ENCODE measurements around the gene NAA25. TPM values are rescaled to one million over a fixed set of nuclear protein-coding genes. Genes with fewer than 3 reads are reported as not detected.

NAA25 gene
- polyA plus RNA-seq, 1 of the 3 experiments (the other 2 are of a cell fraction), result 4.4 TPM

GRCh38 chr12:112115259-112116045, 6.9 kb upstream of the NAA25 start:
- no peak for DNase-seq
- Histone ChIP-seq H3K36me3 (replicated peaks in 1 of 2; ENCODE audit: control insufficient read depth in 1 of 2, insufficient read depth in 2 of 2, low read length in 1 of 2) (no peaks in the 10 kb centered on the region), H3K9me2 (no peaks in the 10 kb centered on the region), H3K4me2 (no peak overlapping the region), H3K27ac (ENCODE audit: low read depth in 2 of 2, low read length in 1 of 2) (no peak overlapping the region), H3K79me2 (ENCODE audit: insufficient read depth) (no peaks in the 10 kb centered on the region), H3K4me3 (ENCODE audit: low read depth in 2 of 2, low read length in 1 of 2) (no peak overlapping the region), H3K27me3 (ENCODE audit: insufficient read depth) (no peaks in the 10 kb centered on the region), H2AFZ (ENCODE audit: low read depth) (0 out of 2 replicates have a peak overlapping the region, but pooled peaks have one; percentile 99), H3K4me1 (ENCODE audit: control insufficient read depth in 1 of 2, insufficient read depth in 2 of 2, low read depth in 1 of 2, low read length in 1 of 2) (peaks cover 10 to 12% of the 10 kb centered on the region in 2 experiments; a peak in 2 of 4 replicates), H3F3A (replicated peaks; ENCODE audit: insufficient read depth) (peaks cover 12% of the 10 kb centered on the region), H4K20me1 (ENCODE audit: insufficient read depth) (no peaks in the 10 kb centered on the region), H3K9ac (no peak overlapping the region), H3K9me3 (no peaks in the 10 kb centered on the region)
- ChIA-PET CTCF (no interaction called here), POLR2A (interaction anchor here (2.3 kb wide), 1 partner anchor 8 kb away, joined by 11 read pairs; no protein-coding TSS in a partner anchor)
- no peak for TF ChIP-seq RFX5 (IDR thresholded peaks at IDR 0.05; ENCODE audit: low read length)
- no peak for TF ChIP-seq GATA2 (CRISPR knock-in tag; IDR thresholded peaks at IDR 0.05)
- no peak for TF ChIP-seq USF1 (IDR thresholded peaks at IDR 0.05; ENCODE audit: borderline replicate concordance, low read depth)
- no peak for TF ChIP-seq FOXJ3 (CRISPR knock-in tag; IDR thresholded peaks at IDR 0.05)
- TF ChIP-seq FOSL2 (IDR thresholded peaks at IDR 0.05; ENCODE audit: borderline replicate concordance, low read depth), result no peak
- TF ChIP-seq MAX (IDR thresholded peaks at IDR 0.05; ENCODE audit: low read depth), result no peak
- no peak for TF ChIP-seq CHD2 (IDR thresholded peaks at IDR 0.05; ENCODE audit: low read length, partially characterized antibody)
- no peak for TF ChIP-seq SIN3A (IDR thresholded peaks at IDR 0.05; ENCODE audit: borderline replicate concordance, low read depth, low read length)
- TF ChIP-seq EP300 (IDR thresholded peaks at IDR 0.05; ENCODE audit: borderline replicate concordance in 1 of 2, low read depth in 1 of 2, low read length in 1 of 2), result no peak
- no peak for TF ChIP-seq CTCF (IDR thresholded peaks at IDR 0.05)
- TF ChIP-seq NRF1 (IDR thresholded peaks at IDR 0.05; ENCODE audit: low read depth, low read length), result no peak
- no peak for TF ChIP-seq PBX3 (IDR thresholded peaks at IDR 0.05)
- TF ChIP-seq USF2 (IDR thresholded peaks at IDR 0.05; ENCODE audit: borderline replicate concordance, low read depth, low read length), result no peak
- TF ChIP-seq YY1 (IDR thresholded peaks at IDR 0.05; ENCODE audit: low read depth), result no peak
- no peak for TF ChIP-seq TEAD4 (IDR thresholded peaks at IDR 0.05; ENCODE audit: borderline replicate concordance, insufficient read depth)
- no peak for TF ChIP-seq RCOR1 (IDR thresholded peaks at IDR 0.05; ENCODE audit: low read length)
- TF ChIP-seq GABPA (IDR thresholded peaks at IDR 0.05; ENCODE audit: low read depth), result no peak
- no peak for TF ChIP-seq REST (IDR thresholded peaks at IDR 0.05; ENCODE audit: low read depth, low read length)
- TF ChIP-seq ELF1 (IDR thresholded peaks at IDR 0.05), result no peak
- TF ChIP-seq JUND (IDR thresholded peaks at IDR 0.05), result no peak
- 87% methylated on average over 6 of the region's 6 CpGs for WGBS (ENCODE audit: low lambda C conversion rate)

Measured in SK-N-SH (cell line).